NB4 (cell line): ENCODE data around the gene CACNA2D4.

Experiments
- DNase-seq: peaks from one replicate; pipeline ENCODE4 v3.0.0; 2010; ENCODE audit warnings: low read depth
- H3K4me3 ChIP-seq: one replicate; pipeline ENCODE4 v1.5.1; 2011; ENCODE audit warnings: mild to moderate bottlenecking, low read depth, low read length, moderate library complexity
- CTCF ChIP-seq: IDR thresholded peaks from one replicate; pipeline ENCODE4 v1.5.1; 2012; ENCODE audit warnings: low read depth, low read length
- MAX ChIP-seq: IDR thresholded peaks from 2 replicates; pipeline ENCODE4 v1.6.1; 2011; ENCODE audit warnings: low read depth, low read length
- MYC ChIP-seq: IDR thresholded peaks from 2 replicates; pipeline ENCODE4 v1.6.1; 2011; ENCODE audit warnings: low read depth, low read length
- POLR2A ChIP-seq: IDR thresholded peaks from 2 replicates; pipeline ENCODE4 v1.6.1; 2011; ENCODE audit warnings: mild to moderate bottlenecking; ENCODE audit not compliant: insufficient read length; ENCODE audit errors: extremely low read depth

Gene CACNA2D4

GRCh38 chr12:1827826-1828805 lies 90.3 kb downstream of the CACNA2D4 start:
- DNase-seq: no peak
- no peak overlapping the region for H3K4me3 ChIP-seq
- no peak for TF ChIP-seq POLR2A
- no peak for TF ChIP-seq MAX
- no peak for TF ChIP-seq CTCF
- no peak for TF ChIP-seq MYC

- DNase-seq: peak; percentile 75
- TF ChIP-seq MYC (no peak), CTCF (no peak)
- no peak overlapping the region for H3K4me3 ChIP-seq
These were observed 91.4 kb downstream of the CACNA2D4 start for GRCh38 chr12:1826867-1827705.

- TF ChIP-seq CTCF: no peak
- TF ChIP-seq POLR2A: no peak
- TF ChIP-seq MYC: no peak
- no peak for TF ChIP-seq MAX
- H3K4me3 ChIP-seq: no peak overlapping the region
- DNase-seq: no peak
These were observed 92.1 kb downstream of the CACNA2D4 start for GRCh38 chr12:1826401-1826800.

- no peak overlapping the region for H3K4me3 ChIP-seq
- TF ChIP-seq CTCF (no peak), POLR2A (no peak), MAX (no peak), MYC (no peak)
- DNase-seq: no peak
These were observed 92.9 kb downstream of the CACNA2D4 start for GRCh38 chr12:1825382-1826102.

GRCh38 chr12:1823237-1823636 lies 95.2 kb downstream of the CACNA2D4 start:
- H3K4me3 ChIP-seq: no peak overlapping the region

More at GRCh38 chr12:1823237-1823636, 95.2 kb downstream of the CACNA2D4 start:
- no peak for DNase-seq
- TF ChIP-seq POLR2A: no peak
- no peak for TF ChIP-seq CTCF
- TF ChIP-seq MYC: no peak
- TF ChIP-seq MAX: no peak
